A549 treated with AZD2906 at 1 μM for 4 hours (cell line): Measurements from ENCODE around the gene TRANK1. TPM values are rescaled to one million over a fixed set of nuclear protein-coding genes. Genes with fewer than 3 reads are reported as not detected.

ENCODE experiments used
- total RNA-seq: library from RNA; stranded (reverse); fragments of 200-300 nt; extraction: Qiagen RNA extraction; gene quantifications from 5 replicates; pipeline ENCODE4 v1.2.3, GENCODE V29; 2022

TRANK1 gene
- 1.1 to 2.1 TPM (median 1.3 TPM) in 5 replicates for total RNA-seq

GRCh38 chr3:36944641-36945270 lies at the start of gene TRANK1:
TRANK1 (minus strand) TSS chr3:36945054; CDS start chr3:36944809, 245 bp downstream.

DNA sequence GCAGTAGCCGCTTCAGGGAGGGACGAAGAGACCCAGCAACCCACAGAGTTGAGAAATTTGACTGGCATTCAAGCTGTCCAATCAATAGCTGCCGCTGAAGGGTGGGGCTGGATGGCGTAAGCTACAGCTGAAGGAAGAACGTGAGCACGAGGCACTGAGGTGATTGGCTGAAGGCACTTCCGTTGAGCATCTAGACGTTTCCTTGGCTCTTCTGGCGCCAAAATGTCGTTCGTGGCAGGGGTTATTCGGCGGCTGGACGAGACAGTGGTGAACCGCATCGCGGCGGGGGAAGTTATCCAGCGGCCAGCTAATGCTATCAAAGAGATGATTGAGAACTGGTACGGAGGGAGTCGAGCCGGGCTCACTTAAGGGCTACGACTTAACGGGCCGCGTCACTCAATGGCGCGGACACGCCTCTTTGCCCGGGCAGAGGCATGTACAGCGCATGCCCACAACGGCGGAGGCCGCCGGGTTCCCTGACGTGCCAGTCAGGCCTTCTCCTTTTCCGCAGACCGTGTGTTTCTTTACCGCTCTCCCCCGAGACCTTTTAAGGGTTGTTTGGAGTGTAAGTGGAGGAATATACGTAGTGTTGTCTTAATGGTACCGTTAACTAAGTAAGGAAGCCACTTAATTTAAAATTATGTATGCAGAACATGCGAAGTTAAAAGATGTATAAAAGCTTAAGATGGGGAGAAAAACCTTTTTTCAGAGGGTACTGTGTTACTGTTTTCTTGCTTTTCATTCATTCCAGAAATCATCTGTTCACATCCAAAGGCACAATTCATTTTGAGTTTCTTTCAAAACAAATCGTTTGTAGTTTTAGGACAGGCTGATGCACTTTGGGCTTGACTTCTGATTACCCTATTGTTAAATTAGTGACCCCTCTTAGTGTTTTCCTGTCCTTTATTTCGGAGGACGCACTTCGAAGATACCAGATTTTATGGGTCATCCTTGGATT lies 48.8 kb upstream of the TRANK1 start, which contains the start of gene MLH1:
Gene MLH1 (plus strand): TSS at position 193 of the 958 bp plus-strand sequence. CDS start 30 bp downstream, at position 223.

DNA sequence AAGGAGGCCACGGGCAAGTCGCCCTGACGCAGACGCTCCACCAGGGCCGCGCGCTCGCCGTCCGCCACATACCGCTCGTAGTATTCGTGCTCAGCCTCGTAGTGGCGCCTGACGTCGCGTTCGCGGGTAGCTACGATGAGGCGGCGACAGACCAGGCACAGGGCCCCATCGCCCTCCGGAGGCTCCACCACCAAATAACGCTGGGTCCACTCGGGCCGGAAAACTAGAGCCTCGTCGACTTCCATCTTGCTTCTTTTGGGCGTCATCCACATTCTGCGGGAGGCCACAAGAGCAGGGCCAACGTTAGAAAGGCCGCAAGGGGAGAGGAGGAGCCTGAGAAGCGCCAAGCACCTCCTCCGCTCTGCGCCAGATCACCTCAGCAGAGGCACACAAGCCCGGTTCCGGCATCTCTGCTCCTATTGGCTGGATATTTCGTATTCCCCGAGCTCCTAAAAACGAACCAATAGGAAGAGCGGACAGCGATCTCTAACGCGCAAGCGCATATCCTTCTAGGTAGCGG lies 48.0 kb upstream of the TRANK1 start, which contains the start of gene EPM2AIP1:
Gene EPM2AIP1 (minus strand): TSS at position 326 of the 520 bp plus-strand sequence. CDS start 54 bp downstream, at position 272.

Other genes with a start within 250 kb of the TRANK1 start
- 0.01 TPM in 1 of 5 replicates, not detected in the others for gene DCLK3, start 180.5 kb downstream of the TRANK1 start, total RNA-seq
- 4.4 to 6.5 TPM (median 6.0 TPM) in 5 replicates for gene EPM2AIP1, start 48.1 kb upstream of the TRANK1 start, total RNA-seq
- gene MLH1, start 48.5 kb upstream of the TRANK1 start, total RNA-seq = 29.8 to 37.2 TPM (median 31.6 TPM) in 5 replicates
- gene LRRFIP2, start 229.5 kb upstream of the TRANK1 start, total RNA-seq = 54.3 to 64.8 TPM (median 57.1 TPM) in 5 replicates